ENCODE data around the gene PTGR2.

DNA sequence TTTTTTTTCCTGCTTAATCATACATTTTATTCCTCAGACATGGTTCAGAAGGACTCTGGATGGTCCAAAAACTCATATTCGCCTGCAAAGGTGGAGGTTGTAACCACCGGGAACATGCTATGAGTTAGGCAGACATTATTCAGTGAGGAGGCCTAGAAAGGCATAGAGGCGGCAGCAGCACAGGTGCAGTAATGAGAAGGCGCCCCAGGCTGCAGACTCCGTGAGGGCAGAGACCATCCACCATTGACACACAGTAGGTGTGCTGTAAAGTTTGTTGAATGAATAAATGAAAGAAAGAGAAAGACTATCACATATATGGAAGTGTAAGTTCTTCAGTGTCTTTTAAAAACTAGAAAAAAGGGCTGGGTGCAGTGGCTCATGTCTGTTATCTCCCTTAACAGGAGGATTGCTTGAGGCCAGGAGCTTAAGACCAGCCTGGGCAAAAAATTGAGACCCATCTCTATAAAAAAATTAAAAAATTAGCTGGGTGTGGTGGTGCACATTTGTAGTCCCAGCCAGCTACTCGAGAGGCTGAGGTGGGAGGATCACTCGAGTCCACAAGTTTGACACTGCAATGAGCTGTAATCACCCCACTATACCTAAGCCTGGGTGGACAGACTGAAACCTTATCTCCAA lies 34.5 kb upstream of the PTGR2 start:
- TF ChIP-seq, protein P1, sequence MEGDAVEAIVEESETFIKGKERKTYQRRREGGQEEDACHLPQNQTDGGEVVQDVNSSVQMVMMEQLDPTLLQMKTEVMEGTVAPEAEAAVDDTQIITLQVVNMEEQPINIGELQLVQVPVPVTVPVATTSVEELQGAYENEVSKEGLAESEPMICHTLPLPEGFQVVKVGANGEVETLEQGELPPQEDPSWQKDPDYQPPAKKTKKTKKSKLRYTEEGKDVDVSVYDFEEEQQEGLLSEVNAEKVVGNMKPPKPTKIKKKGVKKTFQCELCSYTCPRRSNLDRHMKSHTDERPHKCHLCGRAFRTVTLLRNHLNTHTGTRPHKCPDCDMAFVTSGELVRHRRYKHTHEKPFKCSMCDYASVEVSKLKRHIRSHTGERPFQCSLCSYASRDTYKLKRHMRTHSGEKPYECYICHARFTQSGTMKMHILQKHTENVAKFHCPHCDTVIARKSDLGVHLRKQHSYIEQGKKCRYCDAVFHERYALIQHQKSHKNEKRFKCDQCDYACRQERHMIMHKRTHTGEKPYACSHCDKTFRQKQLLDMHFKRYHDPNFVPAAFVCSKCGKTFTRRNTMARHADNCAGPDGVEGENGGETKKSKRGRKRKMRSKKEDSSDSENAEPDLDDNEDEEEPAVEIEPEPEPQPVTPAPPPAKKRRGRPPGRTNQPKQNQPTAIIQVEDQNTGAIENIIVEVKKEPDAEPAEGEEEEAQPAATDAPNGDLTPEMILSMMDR (IDR thresholded peaks at IDR 0.05; ENCODE audit: low read depth, low read length, missing input control) = no peak
- TF ChIP-seq, protein P2, sequence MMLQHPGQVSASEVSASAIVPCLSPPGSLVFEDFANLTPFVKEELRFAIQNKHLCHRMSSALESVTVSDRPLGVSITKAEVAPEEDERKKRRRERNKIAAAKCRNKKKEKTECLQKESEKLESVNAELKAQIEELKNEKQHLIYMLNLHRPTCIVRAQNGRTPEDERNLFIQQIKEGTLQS (IDR thresholded peaks at IDR 0.05) = no peak
- TF ChIP-seq, protein P3, sequence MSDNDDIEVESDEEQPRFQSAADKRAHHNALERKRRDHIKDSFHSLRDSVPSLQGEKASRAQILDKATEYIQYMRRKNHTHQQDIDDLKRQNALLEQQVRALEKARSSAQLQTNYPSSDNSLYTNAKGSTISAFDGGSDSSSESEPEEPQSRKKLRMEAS (IDR thresholded peaks at IDR 0.05) = no peak
- TF ChIP-seq TAF1 (conservative IDR thresholded peaks at IDR 0.05) (no peak), RAD21 (IDR thresholded peaks at IDR 0.05) (no peak), FOXA1 (IDR thresholded peaks at IDR 0.05) (no peak)
- TF ChIP-seq, protein P4, sequence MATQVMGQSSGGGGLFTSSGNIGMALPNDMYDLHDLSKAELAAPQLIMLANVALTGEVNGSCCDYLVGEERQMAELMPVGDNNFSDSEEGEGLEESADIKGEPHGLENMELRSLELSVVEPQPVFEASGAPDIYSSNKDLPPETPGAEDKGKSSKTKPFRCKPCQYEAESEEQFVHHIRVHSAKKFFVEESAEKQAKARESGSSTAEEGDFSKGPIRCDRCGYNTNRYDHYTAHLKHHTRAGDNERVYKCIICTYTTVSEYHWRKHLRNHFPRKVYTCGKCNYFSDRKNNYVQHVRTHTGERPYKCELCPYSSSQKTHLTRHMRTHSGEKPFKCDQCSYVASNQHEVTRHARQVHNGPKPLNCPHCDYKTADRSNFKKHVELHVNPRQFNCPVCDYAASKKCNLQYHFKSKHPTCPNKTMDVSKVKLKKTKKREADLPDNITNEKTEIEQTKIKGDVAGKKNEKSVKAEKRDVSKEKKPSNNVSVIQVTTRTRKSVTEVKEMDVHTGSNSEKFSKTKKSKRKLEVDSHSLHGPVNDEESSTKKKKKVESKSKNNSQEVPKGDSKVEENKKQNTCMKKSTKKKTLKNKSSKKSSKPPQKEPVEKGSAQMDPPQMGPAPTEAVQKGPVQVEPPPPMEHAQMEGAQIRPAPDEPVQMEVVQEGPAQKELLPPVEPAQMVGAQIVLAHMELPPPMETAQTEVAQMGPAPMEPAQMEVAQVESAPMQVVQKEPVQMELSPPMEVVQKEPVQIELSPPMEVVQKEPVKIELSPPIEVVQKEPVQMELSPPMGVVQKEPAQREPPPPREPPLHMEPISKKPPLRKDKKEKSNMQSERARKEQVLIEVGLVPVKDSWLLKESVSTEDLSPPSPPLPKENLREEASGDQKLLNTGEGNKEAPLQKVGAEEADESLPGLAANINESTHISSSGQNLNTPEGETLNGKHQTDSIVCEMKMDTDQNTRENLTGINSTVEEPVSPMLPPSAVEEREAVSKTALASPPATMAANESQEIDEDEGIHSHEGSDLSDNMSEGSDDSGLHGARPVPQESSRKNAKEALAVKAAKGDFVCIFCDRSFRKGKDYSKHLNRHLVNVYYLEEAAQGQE (IDR thresholded peaks at IDR 0.05) = no peak
